SK-N-SH treated with all-trans-retinoic acid at 6 μM for 48 hours (cell line): Measurements from ENCODE around the gene CDK5RAP2.

ENCODE experiments used
- ATAC-seq: fragments of 200-7000 bp; cut with Tn5 transposase; 3 replicates; pipeline ENCODE4 v1.9.1; 2020; ENCODE audit warnings: mild to moderate bottlenecking, moderate library complexity
- ARNTL ChIP-seq: fragments of 450-650 bp; formaldehyde crosslinking; IDR thresholded peaks from 2 replicates; pipeline ENCODE4 v1.5.0; 2020; ENCODE audit warnings: low read depth, mild to moderate bottlenecking, moderate library complexity, borderline replicate concordance
- BACH2 ChIP-seq: fragments of 250-450 bp; sonication (Bioruptor Pico); IDR thresholded peaks from 2 replicates; pipeline ENCODE4 v1.9.0; 2021; ENCODE audit warnings: mild to moderate bottlenecking, borderline replicate concordance
- CREB5 ChIP-seq: fragments of 250-450 bp; sonication (Bioruptor Pico); IDR thresholded peaks from 2 replicates; pipeline ENCODE4 v1.5.1; 2020; ENCODE audit warnings: low read depth, mild to moderate bottlenecking, moderate library complexity
- CSDC2 ChIP-seq: fragments of 250-450 bp; sonication (Bioruptor Pico); IDR thresholded peaks from 2 replicates; pipeline ENCODE4 v1.5.0; 2020; ENCODE audit warnings: mild to moderate bottlenecking, moderate library complexity
- CSRNP3 ChIP-seq: fragments of 250-450 bp; sonication (Bioruptor Pico); IDR thresholded peaks from 2 replicates; pipeline ENCODE4 v1.5.1; 2021; ENCODE audit warnings: mild to moderate bottlenecking, moderate library complexity
- ESRRG ChIP-seq: fragments of 250-450 bp; sonication (Bioruptor Pico); IDR thresholded peaks from 2 replicates; pipeline ENCODE4 v1.6.1; 2021; ENCODE audit warnings: mild to moderate bottlenecking
- GLIS3 ChIP-seq: fragments of 250-450 bp; sonication (Bioruptor Pico); IDR thresholded peaks from 2 replicates; pipeline ENCODE4 v1.5.0; 2020; ENCODE audit warnings: mild to moderate bottlenecking, moderate library complexity
- ISL1 ChIP-seq: fragments of 250-450 bp; sonication (Bioruptor Pico); IDR thresholded peaks from 2 replicates; pipeline ENCODE4 v2.1.2; 2022; ENCODE audit warnings: mild to moderate bottlenecking, moderate library complexity
- PATZ1 ChIP-seq: fragments of 250-450 bp; sonication (Bioruptor Pico); IDR thresholded peaks from 2 replicates; pipeline ENCODE4 v1.8.0; 2020; ENCODE audit warnings: mild to moderate bottlenecking, moderate library complexity, borderline replicate concordance
- POU6F1 ChIP-seq: fragments of 250-450 bp; sonication (Bioruptor Pico); IDR thresholded peaks from 2 replicates; pipeline ENCODE4 v1.8.0; 2021; ENCODE audit warnings: low read depth, mild to moderate bottlenecking, moderate library complexity, borderline replicate concordance
- PPARA ChIP-seq: fragments of 250-450 bp; sonication (Bioruptor Pico); IDR thresholded peaks from 2 replicates; pipeline ENCODE4 v1.5.0; 2020; ENCODE audit warnings: mild to moderate bottlenecking, borderline replicate concordance
- RARB ChIP-seq: fragments of 250-450 bp; sonication (Bioruptor Pico); IDR thresholded peaks from 2 replicates; pipeline ENCODE4 v1.8.0; 2021; ENCODE audit warnings: mild to moderate bottlenecking, moderate library complexity
- SNAI2 ChIP-seq: fragments of 250-450 bp; sonication (Bioruptor Pico); IDR thresholded peaks from 2 replicates; pipeline ENCODE4 v1.5.0; 2020; ENCODE audit warnings: mild to moderate bottlenecking, moderate library complexity
- TCF4 ChIP-seq: fragments of 250-450 bp; sonication (Bioruptor Pico); IDR thresholded peaks from 2 replicates; pipeline ENCODE4 v1.8.0; 2021; ENCODE audit warnings: mild to moderate bottlenecking, moderate library complexity, borderline replicate concordance
- TOX ChIP-seq: fragments of 250-450 bp; sonication (Bioruptor Pico); IDR thresholded peaks from 2 replicates; pipeline ENCODE4 v1.8.0; 2021; ENCODE audit warnings: mild to moderate bottlenecking, moderate library complexity, borderline replicate concordance
- TSHZ2 ChIP-seq: fragments of 250-450 bp; sonication (Bioruptor Pico); IDR thresholded peaks from 2 replicates; pipeline ENCODE4 v1.5.0; 2020; ENCODE audit warnings: mild to moderate bottlenecking, moderate library complexity
- ZC3H10 ChIP-seq: fragments of 250-450 bp; sonication (Bioruptor Pico); IDR thresholded peaks from 2 replicates; pipeline ENCODE4 v1.5.1; 2021; ENCODE audit warnings: mild to moderate bottlenecking, moderate library complexity
- ZFP3 ChIP-seq: fragments of 250-450 bp; sonication (Bioruptor Pico); IDR thresholded peaks from 2 replicates; pipeline ENCODE4 v1.5.0; 2020; ENCODE audit warnings: mild to moderate bottlenecking, moderate library complexity
- ZFP30 ChIP-seq: fragments of 450-650 bp; formaldehyde crosslinking; IDR thresholded peaks from 2 replicates; pipeline ENCODE4 v1.5.0; 2022; ENCODE audit warnings: mild to moderate bottlenecking, moderate library complexity
- ZNF565 ChIP-seq: fragments of 450-650 bp; formaldehyde crosslinking; conservative IDR thresholded peaks from 2 replicates; pipeline ENCODE4 v1.5.0; 2020; ENCODE audit warnings: low read depth, mild to moderate bottlenecking, moderate library complexity
- ZNF70 ChIP-seq: fragments of 450-650 bp; formaldehyde crosslinking; IDR thresholded peaks from 2 replicates; pipeline ENCODE4 v1.5.0; 2020; ENCODE audit warnings: mild to moderate bottlenecking, moderate library complexity
- ZNF8 ChIP-seq: fragments of 450-650 bp; formaldehyde crosslinking; IDR thresholded peaks from 2 replicates; pipeline ENCODE4 v1.5.0; 2020; ENCODE audit warnings: mild to moderate bottlenecking, moderate library complexity

Gene CDK5RAP2

GRCh38 chr9:120609636-120610035, 29.7 kb upstream of the CDK5RAP2 start:
- no peak for ATAC-seq
- TF ChIP-seq ESRRG (CRISPR knock-in tag): no peak
- no peak for TF ChIP-seq BACH2 (CRISPR knock-in tag)
- no peak for TF ChIP-seq ZNF8
- TF ChIP-seq PATZ1 (CRISPR knock-in tag): no peak
- TF ChIP-seq TOX (CRISPR knock-in tag): no peak

GRCh38 chr9:120608421-120608820, 28.5 kb upstream of the CDK5RAP2 start:
- no peak for ATAC-seq
- TF ChIP-seq PPARA (CRISPR knock-in tag) (no peak), CSDC2 (no peak), TCF4 (CRISPR knock-in tag) (no peak), ARNTL (no peak), SNAI2 (CRISPR knock-in tag) (no peak), ZC3H10 (CRISPR knock-in tag) (no peak), ESRRG (CRISPR knock-in tag) (no peak), ZFP3 (CRISPR knock-in tag) (no peak), CREB5 (no peak), GLIS3 (CRISPR knock-in tag) (no peak)

- ATAC-seq: no peak
- no peak for TF ChIP-seq ZC3H10 (CRISPR knock-in tag)
Measured at GRCh38 chr9:120603591-120603990, 23.6 kb upstream of the CDK5RAP2 start.

- ATAC-seq: no peak
- TF ChIP-seq ZNF8 (no peak), TOX (CRISPR knock-in tag) (no peak), ISL1 (CRISPR knock-in tag) (no peak), ZNF70 (CRISPR knock-in tag) (no peak), ARNTL (no peak), SNAI2 (CRISPR knock-in tag) (no peak), PPARA (CRISPR knock-in tag) (no peak), ZNF565 (CRISPR knock-in tag) (no peak), ZFP3 (CRISPR knock-in tag) (no peak), BACH2 (CRISPR knock-in tag) (no peak), CREB5 (no peak), ESRRG (CRISPR knock-in tag) (no peak), ZFP30 (CRISPR knock-in tag) (no peak)
- TF ChIP-seq, all 23 proteins: peak for 0
Measured at GRCh38 chr9:120603010-120603409, 23.0 kb upstream of the CDK5RAP2 start.

- no peak for TF ChIP-seq POU6F1 (CRISPR knock-in tag)
- TF ChIP-seq ZFP3 (CRISPR knock-in tag): no peak
- TF ChIP-seq RARB: no peak
- ATAC-seq: no peak
Measured at GRCh38 chr9:120593955-120594277, 13.9 kb upstream of the CDK5RAP2 start.

GRCh38 chr9:120593250-120593954, 13.4 kb upstream of the CDK5RAP2 start:
- ATAC-seq: no peak
- TF ChIP-seq TSHZ2 (no peak), ZFP3 (CRISPR knock-in tag) (no peak), SNAI2 (CRISPR knock-in tag) (no peak), CSRNP3 (CRISPR knock-in tag) (no peak), TCF4 (CRISPR knock-in tag) (no peak), ZNF8 (no peak), CSDC2 (no peak), TOX (CRISPR knock-in tag) (no peak), BACH2 (CRISPR knock-in tag) (no peak), ZFP30 (CRISPR knock-in tag) (no peak), ISL1 (CRISPR knock-in tag) (no peak)
